AG04450 (cell line): Measurements from ENCODE around the gene DOC2A. TPM values are rescaled to one million over a fixed set of nuclear protein-coding genes. Genes with fewer than 3 reads are reported as not detected.

Experiments
- CTCF ChIA-PET: fragments of 300-600, 350-600 bp; formaldehyde crosslinking; extraction: SDS; loops from one replicate; lab custom pipeline; 2022; ENCODE audit warnings: antibody characterized with exemption, inconsistent platforms; lab: Charles Lee
- POLR2A ChIA-PET: fragments of 350-600 bp; formaldehyde crosslinking; extraction: SDS; loops from one replicate; lab custom pipeline; 2021; ENCODE audit warnings: antibody characterized with exemption, inconsistent platforms; lab: Yijun Ruan, JAX
- DNase-seq: peaks from one replicate; pipeline ENCODE4 v3.0.0-alpha.2; 2011; ENCODE audit warnings: low read depth, low spot score
- H3K27ac ChIP-seq: one replicate; pipeline ENCODE4 v1.5.1; 2012; ENCODE audit warnings: low read depth, low read length, control low read depth
- H3K27me3 ChIP-seq: one replicate; pipeline ENCODE4 v1.6.0; 2012; ENCODE audit warnings: low read length; ENCODE audit not compliant: control insufficient read depth, insufficient read depth
- H3K4me3 ChIP-seq: 2 replicates; pipeline ENCODE4 v1.5.1; 2011; ENCODE audit warnings: mild to moderate bottlenecking, low read depth, low read length, control low read depth
- H3K9me3 ChIP-seq: 2 replicates; pipeline ENCODE4 v1.5.1; 2012; ENCODE audit warnings: low read length; ENCODE audit not compliant: control insufficient read depth, insufficient read depth
- CTCF ChIP-seq: IDR thresholded peaks from 2 replicates; pipeline ENCODE4 v1.5.1; 2011; ENCODE audit warnings: low read depth, low read length, control low read depth, inconsistent platforms
- polyA plus RNA-seq: library from polyadenylated mRNA; depleted of rRNA; stranded (reverse); fragments of >200 nt; gene quantifications from 2 replicates; pipeline ENCODE4 v1.2.3, GENCODE V29; 2011

Gene DOC2A
- polyA plus RNA-seq, 1 experiment: 0.22 TPM

- Histone ChIP-seq H3K27me3 (no peaks in the 10 kb centered on the region), H3K9me3 (no peaks in the 10 kb centered on the region; the same call in 1 of the 2 replicates), H3K4me3 (no peak overlapping the region), H3K27ac (no peak overlapping the region)
- ChIA-PET POLR2A (no interaction called here), CTCF (no interaction called here)
- no peak for DNase-seq
- TF ChIP-seq CTCF: no peak
Observed at GRCh38 chr16:29991571-29991904, 19.3 kb downstream of the DOC2A start.

DNA sequence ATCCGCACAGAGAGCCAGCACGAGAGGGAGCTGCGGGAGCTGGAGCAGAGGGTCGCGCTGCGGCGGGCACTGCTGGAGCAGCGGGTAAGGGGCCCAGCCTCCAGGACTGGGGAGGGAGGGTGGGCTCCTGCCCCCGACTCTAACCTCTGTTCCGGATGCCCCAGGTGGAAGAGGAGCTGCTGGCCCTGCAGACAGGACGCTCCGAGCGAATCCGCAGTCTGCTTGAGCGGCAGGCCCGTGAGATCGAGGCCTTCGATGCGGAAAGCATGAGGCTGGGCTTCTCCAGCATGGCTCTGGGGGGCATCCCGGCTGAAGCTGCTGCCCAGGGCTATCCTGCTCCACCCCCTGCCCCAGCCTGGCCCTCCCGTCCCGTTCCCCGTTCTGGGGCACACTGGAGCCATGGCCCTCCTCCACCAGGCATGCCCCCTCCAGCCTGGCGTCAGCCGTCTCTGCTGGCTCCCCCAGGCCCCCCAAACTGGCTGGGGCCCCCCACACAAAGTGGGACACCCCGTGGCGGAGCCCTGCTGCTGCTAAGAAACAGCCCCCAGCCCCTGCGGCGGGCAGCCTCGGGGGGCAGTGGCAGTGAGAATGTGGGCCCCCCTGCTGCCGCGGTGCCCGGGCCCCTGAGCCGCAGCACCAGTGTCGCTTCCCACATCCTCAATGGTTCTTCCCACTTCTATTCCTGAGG, 19.8 kb downstream of the DOC2A start:
- Histone ChIP-seq H3K27me3 (no peaks in the 10 kb centered on the region), H3K27ac (no peak overlapping the region), H3K9me3 (no peaks in the 10 kb centered on the region; the same call in 1 of the 2 replicates), H3K4me3 (no peak overlapping the region)
- DNase-seq: no peak
- CTCF ChIA-PET: no interaction called here
- TF ChIP-seq CTCF: no peak
- POLR2A ChIA-PET: no interaction called here

GRCh38 chr16:29990034-29990433, 20.8 kb downstream of the DOC2A start:
- Histone ChIP-seq H3K27me3 (no peaks in the 10 kb centered on the region), H3K27ac (no peak overlapping the region), H3K4me3 (no peak overlapping the region), H3K9me3 (no peaks in the 10 kb centered on the region; the same call in 1 of the 2 replicates)
- no peak for DNase-seq
- POLR2A ChIA-PET: no interaction called here
- CTCF ChIA-PET: no interaction called here
- no peak for TF ChIP-seq CTCF

- CTCF ChIA-PET: interaction anchor here (0.6 kb wide), 1 partner anchor 15 kb away, joined by 9 read pairs; no protein-coding TSS in a partner anchor
- POLR2A ChIA-PET: no interaction called here
- TF ChIP-seq CTCF: no peak
- DNase-seq: no peak
- H3K27me3 ChIP-seq: no peaks in the 10 kb centered on the region
- no peak overlapping the region for H3K4me3 ChIP-seq
- H3K9me3 ChIP-seq: no peaks in the 10 kb centered on the region; the same call in 1 of the 2 replicates
- no peak overlapping the region for H3K27ac ChIP-seq
Observed at GRCh38 chr16:29989111-29989858, 21.5 kb downstream of the DOC2A start.
